GM12878 (cell line): ENCODE results near the gene EHBP1. TPM values are rescaled to one million over a fixed set of nuclear protein-coding genes. Genes with fewer than 3 reads are reported as not detected.

Source experiments
- CBX5 ChIP-seq: sonication (generic); IDR thresholded peaks from 2 replicates; pipeline ENCODE4 v1.6.1; 2016; ENCODE audit warnings: low read depth, moderate library complexity, mild to moderate bottlenecking, inconsistent platforms
- CEBPZ ChIP-seq: fragments of 150-350 bp; IDR thresholded peaks from 2 replicates; pipeline ENCODE4 v1.6.1; 2016; ENCODE audit warnings: low read depth, low read length
- EP300 ChIP-seq, 2 experiments: fragments of 150-350 bp in 1 of 2; IDR thresholded peaks; 2 replicates each; pipeline ENCODE4 v1.6.1; 2011 to 2012; ENCODE audit warnings: low read depth in 2 of 2, low read length in 2 of 2, borderline replicate concordance in 1 of 2, improper control_type of control experiment in 1 of 2, inconsistent platforms in 1 of 2; ENCODE audit not compliant: control insufficient read depth in 1 of 2
- IRF5 ChIP-seq: fragments of 450-650 bp; IDR thresholded peaks from 2 replicates; pipeline ENCODE4 v1.6.1; 2017; ENCODE audit warnings: borderline replicate concordance
- MTA3 ChIP-seq: IDR thresholded peaks from 2 replicates; pipeline ENCODE4 v1.6.1; 2012; ENCODE audit warnings: low read length, inconsistent platforms, borderline replicate concordance
- NFXL1 ChIP-seq: fragments of 450-650 bp; IDR thresholded peaks from 2 replicates; pipeline ENCODE4 v1.6.1; 2017; ENCODE audit warnings: antibody characterized with exemption, mild to moderate bottlenecking, borderline replicate concordance
- POLR2AphosphoS2 ChIP-seq: IDR thresholded peaks from 2 replicates; pipeline ENCODE4 v1.6.1; 2011; ENCODE audit warnings: low read depth, mild to moderate bottlenecking, low read length, improper control_type of control experiment, moderate library complexity
- RCOR1 ChIP-seq: conservative IDR thresholded peaks from 2 replicates; pipeline ENCODE4 v1.6.1; 2012; ENCODE audit warnings: low read depth, low read length, improper control_type of control experiment
- SUZ12 ChIP-seq: fragments of 200-600 bp; sonication (generic); IDR thresholded peaks from one replicate; pipeline ENCODE4 v1.6.1; 2018; ENCODE audit warnings: antibody characterized with exemption, mild to moderate bottlenecking; ENCODE audit not compliant: unreplicated experiment
- TCF3 ChIP-seq: IDR thresholded peaks from 2 replicates; pipeline ENCODE4 v1.6.1; 2012; ENCODE audit warnings: low read depth, mild to moderate bottlenecking, low read length, borderline replicate concordance; ENCODE audit not compliant: insufficient read depth
- USF2 ChIP-seq: IDR thresholded peaks from 2 replicates; pipeline ENCODE4 v1.6.1; 2011; ENCODE audit warnings: low read depth, low read length, improper control_type of control experiment, borderline replicate concordance
- ZNF207 ChIP-seq: fragments of 450-650 bp; IDR thresholded peaks from 2 replicates; pipeline ENCODE4 v1.6.1; 2014; ENCODE audit warnings: antibody characterized with exemption, mild to moderate bottlenecking, borderline replicate concordance
- polyA plus RNA-seq, 11 experiments: library from polyadenylated mRNA; depleted of rRNA in 4 of 11; unstranded in 6 of 11; stranded (reverse) in 5 of 11; fragments of >200 nt; fragmentation: Nextera tagmentation in 4 of 11; fragmentation: Illumina TruSeq in 1 of 11; extraction: Ambion mirVana in 4 of 11; extraction: Trizol in 1 of 11; gene quantifications; 1 replicate in 1 of 11; 2 replicates in 10 of 11; pipeline versions ENCODE4 v1.2.1 to v1.2.3, GENCODE V29; 2011 to 2016; ENCODE audit warnings: inconsistent platforms in 2 of 11, missing spikeins in 2 of 11, low read depth in 1 of 11
- total RNA-seq, 4 experiments: library from RNA; depleted of rRNA in 3 of 4; stranded (reverse); fragments of >200 nt in 3 of 4; fragmentation: Illumina TruSeq in 1 of 4; extraction: Trizol in 1 of 4; gene quantifications; 2 replicates each; pipeline versions ENCODE4 v1.2.1 to v1.2.3, GENCODE V29; 2013 to 2021
- TF ChIP-seq, protein P1 (sequence below): IDR thresholded peaks from 2 replicates; pipeline ENCODE4 v1.6.1; 2012; ENCODE audit warnings: low read depth, low read length, improper control_type of control experiment
- TF ChIP-seq, protein P2 (sequence below), 3 experiments: IDR thresholded peaks in 2 of 3; conservative IDR thresholded peaks in 1 of 3; 2 replicates each; pipeline ENCODE4 v1.5.1; 2011; ENCODE audit warnings: low read depth in 3 of 3, low read length in 3 of 3, mild to moderate bottlenecking in 3 of 3, control low read depth in 2 of 3, moderate library complexity in 2 of 3, inconsistent platforms in 1 of 3, mixed read lengths in 1 of 3; ENCODE audit not compliant: control insufficient read depth in 2 of 3, insufficient read depth in 1 of 3; ENCODE audit errors: extremely low read depth in 1 of 3

The EHBP1 gene
- total and polyA plus RNA-seq, 10 of the 15 experiments (the other 5 are each of a cell fraction or from before 2014, with no cell fraction given) = 5.7 to 26.1 (median 13.6) TPM

DNA sequence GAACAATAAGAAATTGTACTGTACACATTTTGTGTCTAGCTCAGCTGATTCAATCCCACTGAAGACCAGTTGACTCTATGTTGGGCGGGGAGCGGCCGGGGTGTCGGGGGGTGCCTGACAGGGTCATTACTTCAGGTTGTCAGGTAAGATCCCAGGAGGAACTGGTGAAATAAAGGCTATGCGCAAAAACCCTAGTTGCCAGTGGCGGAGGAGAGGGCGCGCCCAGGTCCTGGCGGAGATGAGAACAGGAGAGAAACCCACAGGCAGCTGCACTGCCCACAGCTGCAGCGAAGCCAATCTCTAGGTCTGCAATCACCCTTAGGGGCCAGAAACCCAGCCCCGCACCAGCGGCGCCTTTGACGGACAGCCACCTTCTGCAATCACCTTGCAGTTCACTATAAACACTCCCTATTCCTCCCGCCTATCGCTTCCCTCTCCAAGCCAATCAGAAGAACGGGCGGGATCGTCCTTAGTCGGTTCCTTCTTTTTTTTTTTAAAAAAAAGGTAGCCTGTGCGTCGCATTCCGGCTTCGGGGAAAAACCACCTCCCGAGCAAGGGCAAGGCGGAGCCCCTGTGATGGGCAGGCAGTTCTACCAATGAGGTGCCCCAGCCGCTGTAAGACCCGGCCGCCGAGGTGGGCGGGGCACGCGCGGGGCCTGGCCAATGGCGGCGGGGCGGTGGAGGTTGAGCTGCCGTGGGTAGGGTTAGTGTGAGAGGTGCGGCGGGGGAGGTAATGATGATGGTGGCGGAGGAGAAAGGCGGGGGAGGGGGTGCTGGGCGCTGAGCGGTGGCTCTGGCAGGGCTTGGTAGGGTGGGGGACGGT is at the start of gene EHBP1 (continued):
- TF ChIP-seq CEBPZ (peak; percentile 67), EP300 (IDR thresholded peaks at IDR 0.05; ENCODE audit: borderline replicate concordance in 1 of 2, control insufficient read depth in 1 of 2, low read depth in 2 of 2, low read length in 2 of 2) (no peak), ZNF207 (0 out of 2 replicates have a peak, but pooled peaks have one; percentile 66), SUZ12 (no peak), NFXL1 (no peak), CBX5 (no peak), TCF3 (peak; percentile 80; the same call in 1 of the 2 replicates), RCOR1 (no peak), USF2 (peak; percentile 22; the same call in 1 of the 2 replicates), POLR2AphosphoS2 (peak; percentile 75; the same call in 1 of the 2 replicates), MTA3 (no peak), IRF5 (no peak)
- TF ChIP-seq, protein P1, sequence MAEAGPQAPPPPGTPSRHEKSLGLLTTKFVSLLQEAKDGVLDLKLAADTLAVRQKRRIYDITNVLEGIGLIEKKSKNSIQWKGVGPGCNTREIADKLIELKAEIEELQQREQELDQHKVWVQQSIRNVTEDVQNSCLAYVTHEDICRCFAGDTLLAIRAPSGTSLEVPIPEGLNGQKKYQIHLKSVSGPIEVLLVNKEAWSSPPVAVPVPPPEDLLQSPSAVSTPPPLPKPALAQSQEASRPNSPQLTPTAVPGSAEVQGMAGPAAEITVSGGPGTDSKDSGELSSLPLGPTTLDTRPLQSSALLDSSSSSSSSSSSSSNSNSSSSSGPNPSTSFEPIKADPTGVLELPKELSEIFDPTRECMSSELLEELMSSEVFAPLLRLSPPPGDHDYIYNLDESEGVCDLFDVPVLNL = no peak; the same call in 1 of the 2 replicates
- TF ChIP-seq, protein P2, sequence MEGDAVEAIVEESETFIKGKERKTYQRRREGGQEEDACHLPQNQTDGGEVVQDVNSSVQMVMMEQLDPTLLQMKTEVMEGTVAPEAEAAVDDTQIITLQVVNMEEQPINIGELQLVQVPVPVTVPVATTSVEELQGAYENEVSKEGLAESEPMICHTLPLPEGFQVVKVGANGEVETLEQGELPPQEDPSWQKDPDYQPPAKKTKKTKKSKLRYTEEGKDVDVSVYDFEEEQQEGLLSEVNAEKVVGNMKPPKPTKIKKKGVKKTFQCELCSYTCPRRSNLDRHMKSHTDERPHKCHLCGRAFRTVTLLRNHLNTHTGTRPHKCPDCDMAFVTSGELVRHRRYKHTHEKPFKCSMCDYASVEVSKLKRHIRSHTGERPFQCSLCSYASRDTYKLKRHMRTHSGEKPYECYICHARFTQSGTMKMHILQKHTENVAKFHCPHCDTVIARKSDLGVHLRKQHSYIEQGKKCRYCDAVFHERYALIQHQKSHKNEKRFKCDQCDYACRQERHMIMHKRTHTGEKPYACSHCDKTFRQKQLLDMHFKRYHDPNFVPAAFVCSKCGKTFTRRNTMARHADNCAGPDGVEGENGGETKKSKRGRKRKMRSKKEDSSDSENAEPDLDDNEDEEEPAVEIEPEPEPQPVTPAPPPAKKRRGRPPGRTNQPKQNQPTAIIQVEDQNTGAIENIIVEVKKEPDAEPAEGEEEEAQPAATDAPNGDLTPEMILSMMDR (IDR thresholded peaks at IDR 0.05 in 2 of 3, conservative IDR thresholded peaks at IDR 0.05 in 1 of 3; ENCODE audit: control insufficient read depth in 2 of 3, extremely low read depth in 1 of 3, insufficient read depth in 1 of 3, low read depth in 3 of 3, low read length in 3 of 3) = no peak
- TF ChIP-seq, all 136 proteins: peak for 47
